GM03348 (cell line): ENCODE measurements around the gene ST6GALNAC1.
A peak's percentile ranks its signal among the peaks of the same experiment; 100 is the strongest.
"Not testable (repeated sequence)": the region's sequence is repeated elsewhere in the genome, so short reads cannot be mapped to it uniquely, and the experiment has no call there.

ENCODE experiments used
- DNase-seq: peaks from one replicate; pipeline ENCODE4 v3.0.0; 2012; ENCODE audit warnings: low spot score

Gene ST6GALNAC1

DNA sequence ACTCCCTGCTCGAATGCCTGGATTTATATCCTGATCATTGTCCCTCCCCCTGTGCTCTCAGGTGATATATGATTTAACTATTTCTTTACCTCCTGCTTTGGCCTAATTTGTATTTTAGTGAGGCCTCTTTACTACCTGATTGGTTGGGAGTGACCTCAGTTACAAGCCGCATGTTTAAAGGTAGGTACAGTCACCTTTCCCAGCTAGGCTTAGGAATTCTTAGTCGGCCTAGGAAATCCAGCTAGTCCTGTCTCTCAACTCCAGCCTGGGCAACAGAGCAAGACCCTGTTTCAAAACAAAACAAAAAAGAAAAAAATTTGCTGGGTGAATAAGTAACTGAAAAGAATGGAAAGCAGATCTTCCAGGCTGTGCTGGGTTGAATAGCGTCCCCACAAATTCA is 31.1 kb downstream of the ST6GALNAC1 start:
- DNase-seq, result no peak

GRCh38 chr17:76611758-76612157 is 31.8 kb downstream of the ST6GALNAC1 start:
- DNase-seq, result no peak

- peak; percentile 55 for DNase-seq
These were observed 32.3 kb downstream of the ST6GALNAC1 start for GRCh38 chr17:76611080-76611749.

DNA sequence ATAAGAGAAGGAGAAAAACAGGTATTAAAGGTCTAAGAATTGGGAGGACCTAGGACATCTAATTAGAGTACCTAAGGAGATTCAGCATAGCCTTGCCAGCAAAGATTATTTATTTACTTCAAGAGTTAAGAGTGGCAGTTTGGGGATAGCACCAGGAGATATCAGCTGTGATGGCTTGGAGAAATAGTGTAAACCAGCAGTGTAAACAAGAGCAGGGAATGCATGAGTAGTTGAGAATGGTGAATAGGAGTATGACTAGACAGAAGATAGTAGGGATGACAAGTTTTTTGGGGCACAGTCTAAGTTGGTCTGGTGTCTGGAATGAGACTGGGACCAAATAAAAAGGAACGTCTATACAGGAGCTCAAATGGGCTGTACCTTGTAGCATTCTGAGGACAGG is 36.9 kb downstream of the ST6GALNAC1 start:
- not testable (repeated sequence) for DNase-seq

DNA sequence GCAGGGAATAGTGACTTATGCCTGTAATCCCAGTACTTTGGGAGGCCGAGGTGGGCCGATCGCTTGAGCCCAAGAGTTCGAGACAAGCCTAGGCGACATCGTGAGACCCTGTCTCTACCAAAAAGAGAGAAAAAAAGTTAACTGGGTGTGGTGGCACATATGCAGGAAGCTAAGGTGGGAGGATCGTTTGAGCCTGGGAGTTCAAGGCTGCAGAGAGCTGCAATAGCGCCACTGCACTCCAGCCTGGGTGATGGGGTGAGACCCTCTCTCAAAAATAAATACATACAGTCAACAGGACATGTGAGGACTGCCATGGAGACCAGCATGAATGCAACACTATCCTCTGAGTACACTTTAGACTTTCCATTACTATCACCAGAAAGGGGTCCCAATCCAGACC is 42.5 kb downstream of the ST6GALNAC1 start:
- DNase-seq, result no peak

DNA sequence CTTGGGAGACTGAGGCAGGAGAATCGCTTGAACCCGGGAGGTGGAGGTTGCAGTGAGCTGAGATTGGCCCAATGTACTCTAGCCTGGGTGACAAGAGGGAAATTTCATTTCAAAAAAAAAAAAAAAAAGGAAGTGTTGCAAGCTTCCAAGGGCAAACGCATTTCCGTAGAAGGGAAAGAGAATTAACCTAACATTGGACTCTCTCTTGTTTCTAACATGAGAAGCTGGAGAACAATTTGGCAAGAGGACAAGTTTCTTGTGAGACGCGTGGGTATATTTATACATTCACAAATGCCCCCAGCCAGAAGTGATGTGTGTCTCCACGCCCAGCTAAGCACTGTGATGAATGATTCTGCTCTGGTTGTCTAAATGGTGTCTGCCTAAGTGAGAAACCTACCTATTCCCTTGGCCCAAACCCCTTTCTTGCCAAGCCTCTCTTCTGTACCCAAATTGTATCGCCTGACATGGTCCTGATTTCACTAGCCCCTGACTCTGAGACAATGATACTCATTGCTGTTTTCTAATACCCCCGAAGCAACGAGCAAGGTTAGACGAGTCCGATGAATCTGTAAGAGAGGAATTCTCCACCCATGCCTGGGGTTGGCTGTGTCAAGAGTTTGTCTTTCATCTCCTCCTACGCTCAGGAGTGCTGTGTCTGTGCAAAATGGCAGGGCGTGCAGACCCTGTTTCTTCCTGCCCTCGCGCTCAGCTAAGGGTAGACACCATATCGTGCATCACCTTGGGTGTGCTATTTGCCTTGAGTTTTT is 43.7 kb downstream of the ST6GALNAC1 start:
- no peak for DNase-seq

DNA sequence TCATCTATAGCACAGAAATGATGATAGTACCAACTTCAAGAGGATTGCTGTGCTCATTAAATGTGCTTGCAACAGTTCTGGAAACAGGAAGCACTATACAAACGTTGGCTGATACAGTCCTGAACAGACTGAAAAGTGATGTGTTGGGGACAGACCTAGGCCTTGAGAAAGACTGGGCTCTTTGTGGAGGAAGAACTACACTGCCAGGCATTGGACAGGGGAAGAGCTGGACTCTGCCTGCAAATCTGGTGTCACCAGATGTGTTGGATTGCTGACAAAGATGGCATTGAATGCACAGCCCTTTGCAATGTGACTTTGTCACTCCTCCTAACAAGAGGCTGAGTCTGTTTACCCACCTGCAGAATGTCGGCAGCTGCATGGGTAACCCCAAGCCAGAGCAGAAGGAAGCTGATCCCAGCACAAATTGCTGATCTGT is 45.5 kb downstream of the ST6GALNAC1 start:
- DNase-seq, result no peak

- DNase-seq, result no peak
These were observed 46.2 kb downstream of the ST6GALNAC1 start for GRCh38 chr17:76597156-76598003.

GRCh38 chr17:76594690-76595089 is 48.9 kb downstream of the ST6GALNAC1 start:
- no peak for DNase-seq

- no peak for DNase-seq
These were observed 49.6 kb downstream of the ST6GALNAC1 start for GRCh38 chr17:76593959-76594358.

- no peak for DNase-seq
These were observed 50.2 kb downstream of the ST6GALNAC1 start for GRCh38 chr17:76593384-76593826.

GRCh38 chr17:76588182-76588581 is 55.4 kb downstream of the ST6GALNAC1 start:
- no peak for DNase-seq

- DNase-seq, result no peak
These were observed 56.6 kb downstream of the ST6GALNAC1 start for GRCh38 chr17:76586741-76587487.

GRCh38 chr17:76585649-76586593 is 57.6 kb downstream of the ST6GALNAC1 start, which contains the start of gene ST6GALNAC2:
ST6GALNAC2 (minus strand) TSS chr17:76585860; CDS start chr17:76585808, 52 bp downstream.
- DNase-seq, result peak; percentile 66

GRCh38 chr17:76585033-76585648 is 58.4 kb downstream of the ST6GALNAC1 start:
- DNase-seq, result peak; percentile 59

DNA sequence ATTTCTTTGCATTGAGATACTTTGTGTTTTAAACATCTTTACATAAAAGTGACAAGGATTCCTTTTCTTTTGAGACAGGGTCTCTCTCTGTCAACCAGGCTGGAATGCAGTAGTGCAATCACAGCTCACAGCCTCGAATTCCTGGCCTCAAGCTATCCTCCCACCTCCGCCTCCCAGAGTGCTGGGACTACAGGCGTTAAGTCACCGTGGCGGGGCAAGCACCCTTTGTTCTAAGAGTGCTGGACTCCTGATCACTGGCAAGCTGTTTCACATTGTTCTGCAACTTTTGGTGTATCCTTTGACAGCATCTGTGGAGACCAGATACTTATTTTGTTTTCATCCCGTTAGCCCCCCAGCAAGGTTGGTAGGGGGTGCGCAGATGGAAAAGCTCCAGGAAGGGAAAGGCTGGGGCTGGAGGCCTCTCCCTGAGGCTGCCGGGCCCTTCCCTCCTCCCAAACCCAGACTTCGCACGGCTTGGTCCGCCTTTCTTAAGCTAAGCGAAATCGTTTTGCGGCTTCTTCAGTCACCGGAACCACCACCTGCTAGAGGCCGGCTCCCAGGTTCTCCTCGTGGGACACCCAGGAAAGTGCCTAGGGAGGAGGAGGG is 59.0 kb downstream of the ST6GALNAC1 start:
- DNase-seq, result no peak

- no peak for DNase-seq
These were observed 60.9 kb downstream of the ST6GALNAC1 start for GRCh38 chr17:76582660-76583059.

DNA sequence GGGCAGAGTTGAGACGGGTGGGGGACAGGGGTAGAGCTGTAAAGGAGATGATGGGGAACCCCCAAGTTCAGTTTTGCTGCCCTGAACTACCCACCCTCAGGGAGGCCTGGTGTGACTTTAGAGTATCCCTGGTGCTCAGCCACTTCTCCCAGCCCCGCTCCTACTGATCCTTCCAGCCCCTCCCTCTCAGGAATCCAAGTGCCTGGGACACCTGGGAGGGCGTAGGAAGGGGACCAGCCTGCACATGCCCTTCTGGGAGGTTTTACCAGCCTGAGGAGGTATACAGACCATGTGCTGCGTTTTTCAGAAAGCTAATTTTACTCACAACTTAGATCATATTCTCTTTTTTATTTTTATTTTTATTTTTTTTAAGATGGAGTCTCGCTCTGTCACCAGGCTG is 62.0 kb downstream of the ST6GALNAC1 start:
- no peak for DNase-seq

DNA sequence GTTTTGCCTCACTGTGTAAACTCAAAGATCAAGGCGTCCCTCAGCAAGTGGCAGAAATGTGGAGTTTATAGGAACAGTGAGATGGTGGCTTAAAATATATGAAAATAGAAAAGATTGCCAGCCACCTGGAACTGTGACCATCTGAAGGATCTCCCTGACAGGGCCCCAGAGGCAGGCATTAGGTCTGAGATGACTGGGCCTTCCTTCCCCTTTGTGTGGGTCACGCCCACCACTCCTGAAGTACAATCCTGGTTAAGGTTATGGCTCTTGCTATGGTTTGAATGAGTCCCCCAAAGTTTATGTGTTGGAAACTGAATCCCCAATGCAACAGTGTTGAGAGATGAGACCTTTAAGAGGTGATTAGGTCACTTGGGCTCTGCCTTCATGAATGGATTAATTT is 64.3 kb downstream of the ST6GALNAC1 start:
- no peak for DNase-seq

DNA sequence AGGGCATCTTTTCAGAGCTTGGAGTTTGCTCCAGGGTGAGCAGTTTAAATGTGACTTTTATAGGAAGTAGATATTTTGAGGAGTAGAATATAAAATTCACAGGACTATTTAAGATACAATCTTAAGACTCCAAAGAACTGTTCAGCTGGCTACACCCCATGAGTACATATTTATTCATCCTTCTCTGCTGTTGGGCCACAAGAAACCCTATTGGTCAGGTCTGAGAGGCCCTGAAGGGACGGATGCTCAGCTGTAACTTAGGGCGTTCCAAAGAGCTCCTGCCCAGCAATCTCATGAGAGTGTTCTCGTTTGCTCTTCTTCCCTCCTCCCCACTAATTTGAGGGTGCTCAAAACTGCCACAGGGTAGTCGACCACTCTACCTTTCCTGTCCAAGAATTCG is 65.2 kb downstream of the ST6GALNAC1 start:
- DNase-seq, result no peak
